ENCODE results near the gene DDB1.

The DDB1 gene

DNA sequence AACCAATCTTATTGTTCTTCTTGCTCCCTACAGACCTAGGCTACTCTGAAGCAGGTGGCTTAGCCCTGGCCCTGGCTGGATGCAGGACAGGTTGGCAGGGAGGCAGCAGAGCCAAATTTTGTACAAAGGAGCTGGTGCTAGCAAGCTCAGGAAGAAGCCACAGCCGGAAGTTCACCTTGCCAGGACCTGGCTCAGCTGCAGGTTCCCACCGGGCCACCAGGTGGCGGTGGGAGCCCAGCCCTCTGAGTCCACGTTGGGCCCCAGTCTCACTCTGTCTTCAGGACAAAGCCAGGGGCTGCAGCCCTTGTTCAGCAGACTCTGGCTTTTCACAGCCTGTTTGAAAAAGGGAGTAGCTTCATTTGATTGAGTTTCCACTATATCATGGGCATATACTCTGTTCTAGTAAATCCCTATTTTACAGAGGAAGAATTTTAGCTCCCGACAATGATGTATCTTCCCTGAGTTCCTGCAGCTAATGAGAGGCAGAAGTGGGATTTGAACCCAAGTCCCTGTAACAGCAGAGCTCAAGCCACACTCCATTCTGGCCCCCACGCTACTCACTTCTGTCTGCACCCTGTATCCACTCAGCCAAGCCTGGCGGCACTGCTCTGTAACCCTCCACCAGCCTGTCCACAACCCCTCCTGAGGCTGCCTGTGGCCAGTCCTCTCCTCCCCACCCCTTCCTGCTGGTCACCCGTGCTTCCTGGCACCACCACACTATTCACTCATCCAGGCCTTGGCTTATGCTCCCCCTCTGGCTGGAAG, 3.4 kb upstream of the DDB1 start:
- peak; percentile 68 to 72 for DNase-seq (ENCODE audit: low read depth in 1 of 2, low spot score in 1 of 2)

GRCh38 chr11:61335355-61335710, 2.4 kb upstream of the DDB1 start:
- DNase-seq (ENCODE audit: low read depth in 1 of 2, low spot score in 1 of 2): no peak

DNA sequence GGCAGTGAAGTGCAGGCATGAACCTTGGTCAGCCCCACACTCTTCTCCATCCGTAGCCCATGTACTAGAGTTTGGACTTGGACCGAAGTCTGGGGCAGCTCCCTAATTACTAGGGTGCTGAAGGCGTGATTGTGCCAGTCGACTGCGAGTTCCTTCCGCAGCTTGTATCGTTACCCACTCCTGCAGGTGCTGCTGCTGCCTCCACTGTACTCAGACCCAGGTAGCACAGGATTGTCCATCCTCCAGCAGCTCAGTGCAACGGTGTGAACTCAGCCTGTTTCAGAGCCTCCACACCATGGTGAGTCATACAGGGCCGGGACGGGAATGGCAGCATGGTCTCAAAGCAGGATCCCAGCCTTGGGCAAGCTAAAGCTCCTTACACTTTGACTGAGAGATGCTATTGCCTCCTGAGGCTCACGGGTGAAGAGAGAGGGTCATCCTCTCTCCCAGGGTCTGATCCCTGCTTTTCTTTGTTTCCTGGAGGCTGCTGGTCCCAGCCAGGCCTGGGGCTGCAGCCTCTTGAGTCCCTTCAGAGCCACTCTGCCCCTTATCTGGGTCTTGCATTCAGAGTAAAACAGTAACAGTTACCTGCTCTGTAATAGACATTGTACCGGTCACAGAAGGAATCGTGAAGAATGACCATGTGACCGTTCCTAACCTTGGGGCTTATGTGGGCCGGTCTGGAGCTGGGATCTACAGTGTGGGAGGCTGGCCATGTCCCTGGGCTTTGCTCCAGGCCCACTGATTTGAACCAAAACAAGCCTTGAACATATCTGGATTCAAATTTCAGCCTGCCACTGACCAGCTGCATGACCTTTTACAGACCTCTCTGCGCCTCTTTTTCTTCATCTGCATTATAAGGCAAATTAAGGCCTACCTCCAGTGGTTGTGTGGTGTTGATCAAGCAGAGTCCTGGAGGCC, 1.8 kb upstream of the DDB1 start:
- DNase-seq (ENCODE audit: low read depth in 1 of 2, low spot score in 1 of 2): no peak

DNA sequence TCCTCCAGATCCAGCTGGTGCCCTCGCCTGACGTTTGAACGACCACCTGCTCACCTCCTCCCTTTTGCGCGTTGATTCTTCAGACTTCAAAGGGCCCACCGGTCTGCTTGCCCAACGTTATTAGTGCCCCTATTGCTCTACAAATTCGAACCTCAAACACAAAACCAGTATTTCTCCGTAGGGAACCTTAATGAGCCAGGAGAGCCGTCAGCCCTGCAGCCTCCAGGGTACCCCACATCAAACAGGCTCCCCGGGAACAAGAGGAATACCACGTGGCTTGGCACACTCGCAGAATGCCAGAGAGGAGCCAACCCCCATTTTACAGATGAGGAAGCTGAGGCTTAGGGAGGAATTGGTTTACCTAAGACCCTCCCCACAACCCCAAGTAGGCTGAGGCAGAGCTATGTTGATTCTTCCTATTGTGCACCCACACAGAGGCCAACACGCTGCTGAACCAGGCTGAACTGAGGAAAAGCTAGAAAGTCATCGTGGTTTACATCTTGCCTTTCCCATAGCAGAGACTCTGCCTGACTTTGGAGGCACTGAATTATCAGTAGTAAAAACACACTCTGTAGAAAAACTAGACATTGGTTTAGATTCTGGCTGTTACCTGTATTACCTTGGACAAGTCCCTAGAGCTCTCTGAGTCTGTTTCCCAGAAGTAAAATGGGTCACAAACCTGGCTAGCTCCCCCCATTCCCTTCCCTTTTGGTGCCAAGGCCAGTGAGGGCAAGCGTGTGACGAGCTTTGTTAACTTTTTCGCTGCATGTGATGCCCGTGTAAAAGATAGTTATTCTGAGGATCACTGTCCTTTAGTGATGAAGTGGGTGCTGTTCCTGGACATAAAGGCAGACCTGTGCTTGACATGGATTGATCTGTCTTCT, 887 bp upstream of the DDB1 start:
- no peak for DNase-seq (ENCODE audit: low read depth in 1 of 2, low spot score in 1 of 2)

GRCh38 chr11:61332281-61332796, 566 bp downstream of the DDB1 start:
- DNase-seq (ENCODE audit: low read depth in 1 of 2, low spot score in 1 of 2): no peak

DNA sequence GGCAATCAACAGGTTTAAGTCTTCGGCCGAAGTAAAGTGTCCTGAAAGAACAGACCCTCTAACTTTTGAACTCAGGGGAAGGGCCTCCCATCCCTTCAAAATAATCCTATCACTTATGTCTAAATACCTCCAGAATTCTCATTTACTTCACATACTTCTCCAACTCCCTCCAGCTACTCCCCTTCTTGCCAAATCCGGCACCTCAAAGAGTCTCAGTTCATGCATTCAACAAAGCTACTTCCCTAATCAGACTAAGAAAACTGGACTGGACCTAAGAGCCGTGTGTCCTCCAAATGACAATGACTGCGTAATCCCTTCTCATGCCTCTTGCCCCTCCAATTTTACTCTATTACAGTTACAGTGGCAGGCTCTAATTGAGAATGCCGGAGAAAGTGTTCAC, 1.3 kb downstream of the DDB1 start:
- DNase-seq (ENCODE audit: low read depth in 1 of 2, low spot score in 1 of 2): no peak

DNA sequence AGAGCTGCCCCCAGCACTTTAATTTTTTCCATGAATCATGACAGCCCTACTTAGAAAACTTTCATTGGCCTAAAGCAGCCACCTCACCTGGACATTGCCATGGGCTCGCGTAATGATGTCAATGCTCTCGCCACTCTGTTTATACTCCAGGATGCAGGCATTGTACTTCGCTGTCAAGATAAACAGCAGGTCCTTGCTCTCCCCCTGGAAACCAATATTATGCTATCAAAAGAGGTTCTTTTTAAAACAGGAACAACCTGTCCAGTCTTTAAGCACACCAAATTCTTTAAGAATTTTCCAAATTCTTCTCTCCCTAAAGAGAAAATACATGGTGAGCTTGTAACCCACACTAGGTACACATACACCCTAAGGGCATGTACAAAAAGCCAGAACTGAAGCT, 3.0 kb downstream of the DDB1 start:
- no peak for DNase-seq (ENCODE audit: low read depth in 1 of 2, low spot score in 1 of 2)

DNA sequence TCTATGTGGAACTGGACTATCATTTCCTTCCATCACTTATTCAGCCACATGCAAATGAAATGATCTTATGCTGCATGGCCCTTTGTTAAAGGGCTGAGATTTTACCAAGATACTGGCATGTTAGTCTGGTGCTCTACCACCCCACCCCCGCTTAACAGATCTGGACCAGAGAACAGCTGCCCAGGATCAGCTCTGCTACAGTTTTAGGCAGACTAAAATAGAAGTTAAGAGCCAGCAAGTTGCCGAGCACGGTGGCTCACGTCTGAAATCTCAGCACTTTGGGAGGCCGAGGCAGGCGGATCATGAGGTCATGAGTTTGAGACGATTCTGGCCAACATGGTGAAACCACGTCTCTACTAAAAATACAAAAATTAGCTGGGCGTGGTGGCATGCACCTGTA, 4.6 kb downstream of the DDB1 start:
- DNase-seq (ENCODE audit: low read depth in 1 of 2, low spot score in 1 of 2): no peak

GRCh38 chr11:61327669-61328071, 5.2 kb downstream of the DDB1 start:
- no peak for DNase-seq (ENCODE audit: low read depth in 1 of 2, low spot score in 1 of 2)

GRCh38 chr11:61325649-61326414, 7.1 kb downstream of the DDB1 start:
- no peak for DNase-seq (ENCODE audit: low read depth in 1 of 2, low spot score in 1 of 2)

GRCh38 chr11:61315260-61315659, 17.6 kb downstream of the DDB1 start:
- no peak for DNase-seq (ENCODE audit: low read depth in 1 of 2, low spot score in 1 of 2)

- no peak for DNase-seq (ENCODE audit: low read depth in 1 of 2, low spot score in 1 of 2)
Measured at GRCh38 chr11:61310749-61311148, 22.2 kb downstream of the DDB1 start.

DNA sequence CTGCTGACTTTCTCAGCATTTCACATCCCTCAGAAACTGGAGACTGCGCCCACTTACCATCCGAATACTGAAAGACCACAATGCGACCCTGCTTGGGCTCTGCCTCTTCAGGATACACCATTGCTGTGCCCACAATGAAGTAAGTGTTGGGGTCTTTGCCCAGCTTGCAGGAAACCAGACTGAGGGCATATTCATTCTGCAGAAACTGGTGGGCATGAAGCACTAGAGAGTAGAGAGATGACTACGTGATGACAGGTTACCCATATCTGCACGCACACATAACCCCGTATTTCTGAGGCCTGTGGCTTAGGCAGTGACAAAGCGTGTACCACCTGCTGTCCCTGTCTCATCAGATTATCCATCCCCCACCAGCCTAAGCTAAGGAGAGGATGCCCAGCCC, 23.2 kb downstream of the DDB1 start:
- no peak for DNase-seq (ENCODE audit: low read depth in 1 of 2, low spot score in 1 of 2)

GRCh38 chr11:61309141-61309540, 23.8 kb downstream of the DDB1 start:
- DNase-seq (ENCODE audit: low read depth in 1 of 2, low spot score in 1 of 2): no peak

DNA sequence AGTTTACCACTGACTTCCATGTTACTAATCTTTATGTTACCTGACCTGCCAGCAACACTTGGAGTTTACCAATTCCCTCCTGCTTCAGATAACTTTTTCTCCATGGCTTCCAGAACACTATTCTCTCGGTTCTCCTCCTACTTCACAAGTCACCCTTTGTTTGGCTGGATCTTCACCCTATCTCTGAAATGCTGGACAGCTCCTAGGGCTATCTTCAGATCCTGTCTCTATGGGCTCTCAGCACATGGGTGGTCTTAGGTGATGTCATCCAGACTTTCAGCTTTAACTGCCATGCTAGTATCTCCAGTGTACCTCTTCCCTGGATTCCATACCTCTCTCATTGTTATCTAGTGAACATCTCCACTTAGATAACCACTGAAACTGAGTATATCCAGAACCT, 25.6 kb downstream of the DDB1 start:
- DNase-seq (ENCODE audit: low read depth in 1 of 2, low spot score in 1 of 2): no peak

- no peak for DNase-seq (ENCODE audit: low read depth in 1 of 2, low spot score in 1 of 2)
Measured at GRCh38 chr11:61306221-61306620, 26.7 kb downstream of the DDB1 start.

- no peak for DNase-seq (ENCODE audit: low read depth in 1 of 2, low spot score in 1 of 2)
Measured at GRCh38 chr11:61305417-61305816, 27.5 kb downstream of the DDB1 start.

DNA sequence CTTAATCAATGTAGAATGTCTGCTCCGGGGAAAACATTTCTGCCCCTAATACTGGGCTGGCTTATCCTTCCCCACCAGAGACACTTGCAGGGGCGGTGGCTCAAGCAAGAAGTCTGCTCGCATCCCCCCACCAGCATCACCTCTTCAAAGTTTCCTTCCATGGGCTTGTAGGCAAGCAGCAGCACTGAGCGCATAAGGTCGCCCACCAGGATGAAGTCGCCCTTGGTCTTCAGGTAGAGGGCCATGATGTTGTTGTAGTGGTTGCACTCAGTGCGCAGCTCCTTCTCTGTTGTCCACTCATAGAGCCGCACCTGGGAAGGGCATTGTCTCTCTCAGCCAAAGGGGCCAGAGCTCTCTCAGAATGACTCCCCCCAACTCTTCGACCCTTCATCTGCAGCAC, 29.2 kb downstream of the DDB1 start:
- DNase-seq (ENCODE audit: low read depth in 1 of 2, low spot score in 1 of 2): no peak

- DNase-seq (ENCODE audit: low read depth in 1 of 2, low spot score in 1 of 2): no peak
Measured at GRCh38 chr11:61302550-61302949, 30.4 kb downstream of the DDB1 start.

DNA sequence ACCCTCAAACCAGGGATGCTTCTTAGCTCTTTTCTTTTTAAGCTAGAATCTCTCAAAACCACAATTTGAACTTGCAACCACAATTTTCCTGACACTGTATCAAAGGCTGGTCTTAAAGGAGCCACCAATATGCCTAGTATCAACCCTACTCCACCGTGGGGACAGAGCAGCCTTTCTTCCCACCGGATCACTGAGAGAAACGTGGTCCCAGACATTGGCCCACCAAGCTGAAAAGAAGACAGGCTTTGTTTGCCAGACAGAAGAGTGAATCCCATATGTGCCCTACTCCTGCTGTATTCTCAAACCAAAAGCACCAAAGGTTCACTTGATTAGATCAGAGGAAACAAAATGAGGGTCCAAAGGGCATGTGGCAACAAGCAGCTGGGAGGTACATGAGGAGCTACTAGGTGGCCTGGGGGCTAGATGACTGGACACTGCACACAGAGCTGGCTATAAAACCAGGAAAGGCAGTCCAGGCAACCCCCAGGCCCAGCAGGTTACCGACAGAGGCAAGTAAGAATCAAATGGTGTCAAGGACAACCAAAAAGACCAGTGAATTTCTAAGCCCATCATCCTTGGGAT, 34.2 kb downstream of the DDB1 start:
- DNase-seq (ENCODE audit: low read depth in 1 of 2, low spot score in 1 of 2): no peak
